Type B pancreatic cell (in vitro differentiated cells): Measurements from ENCODE around the gene PPIL3. TPM values are rescaled to one million over a fixed set of nuclear protein-coding genes. Genes with fewer than 3 reads are reported as not detected.

Experiments used
- DNase-seq: peaks from one replicate; pipeline ENCODE4 v3.0.0; 2021; ENCODE audit warnings: mixed read lengths; ENCODE audit not compliant: unreplicated experiment; ENCODE audit errors: extremely low spot score
- H3K27ac Mint-ChIP-seq: 2 replicates; pipeline ENCODE4 v1.8.0; 2021; ENCODE audit warnings: mild to moderate bottlenecking, mixed read lengths
- H3K27me3 Mint-ChIP-seq: 2 replicates; pipeline ENCODE4 v1.8.0; 2021; ENCODE audit warnings: mixed read lengths
- H3K36me3 Mint-ChIP-seq: 2 replicates; pipeline ENCODE4 v1.8.0; 2021; ENCODE audit warnings: mixed read lengths
- H3K4me1 Mint-ChIP-seq: one replicate; pipeline ENCODE4 v1.8.0; 2021; ENCODE audit warnings: mixed read lengths; ENCODE audit not compliant: unreplicated experiment
- H3K4me3 Mint-ChIP-seq: 2 replicates; pipeline ENCODE4 v1.8.0; 2021; ENCODE audit warnings: mild to moderate bottlenecking, mixed read lengths
- H3K9me3 Mint-ChIP-seq: 2 replicates; pipeline ENCODE4 v1.8.0; 2021; ENCODE audit warnings: mixed read lengths
- long read RNA-seq: library from polyadenylated mRNA; unstranded; transcript quantifications from one replicate; pipeline ENCODE4 v2.0.0, GENCODE V29; 2020
- total RNA-seq: library from RNA; stranded (reverse); gene quantifications from 2 replicates; pipeline ENCODE4 v1.2.1, GENCODE V29; 2021; ENCODE audit warnings: low replicate concordance
- TF ChIP-seq, protein P1 (sequence below): fragments of 200-600 bp; sonication (generic); conservative IDR thresholded peaks from 2 replicates; pipeline ENCODE4 v1.5.0; 2021; ENCODE audit warnings: antibody characterized with exemption, mild to moderate bottlenecking

Gene PPIL3
- 37.2 and 47.2 TPM in 2 replicates for total RNA-seq
- long read RNA-seq, transcript PPIL3-202 (7 exons, 1,194 nt), result major isoform, 18 of 41 reads
- long read RNA-seq, transcript PPIL3-201 (7 exons, 1,370 nt), result minor isoform, 5 of 41 reads
- long read RNA-seq, partial matches to known transcripts, result 0 of 41 reads
- long read RNA-seq, other reads (novel, unspliced or antisense), result 17 of 41 reads

- peak within 1 kb of the TSS; percentile 100 for H3K27ac Mint-ChIP-seq
- H3K36me3 Mint-ChIP-seq, result peaks cover 14% of the 10 kb centered on the region
- peaks cover 23% of the 10 kb centered on the region for H3K4me1 Mint-ChIP-seq
- no peaks in the 10 kb centered on the region for H3K27me3 Mint-ChIP-seq
- peak; percentile 96 for DNase-seq
- no peaks in the 10 kb centered on the region for H3K9me3 Mint-ChIP-seq
- H3K4me3 Mint-ChIP-seq, result peak within 1 kb of the TSS; percentile 98
- TF ChIP-seq, protein P1, sequence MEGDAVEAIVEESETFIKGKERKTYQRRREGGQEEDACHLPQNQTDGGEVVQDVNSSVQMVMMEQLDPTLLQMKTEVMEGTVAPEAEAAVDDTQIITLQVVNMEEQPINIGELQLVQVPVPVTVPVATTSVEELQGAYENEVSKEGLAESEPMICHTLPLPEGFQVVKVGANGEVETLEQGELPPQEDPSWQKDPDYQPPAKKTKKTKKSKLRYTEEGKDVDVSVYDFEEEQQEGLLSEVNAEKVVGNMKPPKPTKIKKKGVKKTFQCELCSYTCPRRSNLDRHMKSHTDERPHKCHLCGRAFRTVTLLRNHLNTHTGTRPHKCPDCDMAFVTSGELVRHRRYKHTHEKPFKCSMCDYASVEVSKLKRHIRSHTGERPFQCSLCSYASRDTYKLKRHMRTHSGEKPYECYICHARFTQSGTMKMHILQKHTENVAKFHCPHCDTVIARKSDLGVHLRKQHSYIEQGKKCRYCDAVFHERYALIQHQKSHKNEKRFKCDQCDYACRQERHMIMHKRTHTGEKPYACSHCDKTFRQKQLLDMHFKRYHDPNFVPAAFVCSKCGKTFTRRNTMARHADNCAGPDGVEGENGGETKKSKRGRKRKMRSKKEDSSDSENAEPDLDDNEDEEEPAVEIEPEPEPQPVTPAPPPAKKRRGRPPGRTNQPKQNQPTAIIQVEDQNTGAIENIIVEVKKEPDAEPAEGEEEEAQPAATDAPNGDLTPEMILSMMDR, result no peak
Observed at GRCh38 chr2:200888704-200889625, at the start of gene PPIL3, which contains the start of gene NIF3L1. PPIL3 (minus strand) TSS chr2:200889077; CDS start chr2:200887615, 1,462 bp downstream. NIF3L1 (plus strand) TSS chr2:200889371; CDS start chr2:200891944, 2,573 bp downstream.

- peaks cover 19% of the 10 kb centered on the region for H3K36me3 Mint-ChIP-seq
- no peak overlapping the region for H3K4me3 Mint-ChIP-seq
- H3K27ac Mint-ChIP-seq, result no peak overlapping the region
Observed at GRCh38 chr2:200930947-200931626, 42.2 kb upstream of the PPIL3 start.

GRCh38 chr2:200929334-200930249 is 40.7 kb upstream of the PPIL3 start:
- Mint-ChIP-seq H3K27me3 (no peaks in the 10 kb centered on the region), H3K9me3 (no peaks in the 10 kb centered on the region), H3K4me1 (no peaks in the 10 kb centered on the region), H3K36me3 (peaks cover 19% of the 10 kb centered on the region), H3K4me3 (no peak overlapping the region), H3K27ac (no peak overlapping the region)
- DNase-seq, result no peak
- TF ChIP-seq, protein P1, result no peak

More at GRCh38 chr2:200930947-200931626, 42.2 kb upstream of the PPIL3 start:
- Mint-ChIP-seq H3K27me3 (no peaks in the 10 kb centered on the region), H3K9me3 (no peaks in the 10 kb centered on the region), H3K4me1 (no peaks in the 10 kb centered on the region)
- DNase-seq, result no peak
- TF ChIP-seq, protein P1, result no peak

- peaks cover 9% of the 10 kb centered on the region for H3K36me3 Mint-ChIP-seq
- no peaks in the 10 kb centered on the region for H3K9me3 Mint-ChIP-seq
- H3K4me1 Mint-ChIP-seq, result no peaks in the 10 kb centered on the region
- no peaks in the 10 kb centered on the region for H3K27me3 Mint-ChIP-seq
- H3K4me3 Mint-ChIP-seq, result no peak overlapping the region
- no peak for DNase-seq
- no peak overlapping the region for H3K27ac Mint-ChIP-seq
- TF ChIP-seq, protein P1, result no peak
Observed at GRCh38 chr2:200922439-200922838, 33.6 kb upstream of the PPIL3 start.

DNA sequence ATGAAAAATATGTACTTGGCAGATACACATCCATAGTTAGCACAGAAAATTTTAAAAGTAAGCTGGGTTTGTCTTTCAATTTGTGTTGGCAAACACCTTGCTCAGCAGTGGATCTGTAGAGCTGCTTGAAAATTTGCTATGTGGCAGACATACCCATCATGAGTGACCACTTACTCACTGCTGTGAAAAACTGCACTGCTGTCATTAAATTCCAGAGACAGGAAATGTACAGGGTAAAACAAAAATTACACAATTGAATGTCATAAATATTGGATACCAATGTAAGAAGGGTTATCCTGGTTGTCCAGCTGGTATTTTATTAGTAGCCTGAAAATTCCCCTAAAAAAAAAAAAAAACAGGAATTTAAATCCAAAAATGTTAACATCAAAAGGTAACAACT is 24.8 kb upstream of the PPIL3 start:
- TF ChIP-seq, protein P1, result no peak
- Mint-ChIP-seq H3K9me3 (no peaks in the 10 kb centered on the region), H3K27ac (no peak overlapping the region), H3K36me3 (peaks cover 23% of the 10 kb centered on the region), H3K4me1 (no peaks in the 10 kb centered on the region), H3K4me3 (no peak overlapping the region), H3K27me3 (no peaks in the 10 kb centered on the region)
- no peak for DNase-seq
